ENCODE results near the gene SYAP1. TPM values are rescaled to one million over a fixed set of nuclear protein-coding genes. Genes with fewer than 3 reads are reported as not detected.
"Not testable (repeated sequence)": the region's sequence is repeated elsewhere in the genome, so short reads cannot be mapped to it uniquely, and the experiment has no call there.

Gene SYAP1
- total RNA-seq, 2 experiments from 2014 or later: 20.6 to 22.3 TPM

GRCh38 chrX:16784440-16784839, 65.0 kb downstream of the SYAP1 start:
- not testable (repeated sequence) for H3K4me3 Mint-ChIP-seq, DNase-seq, H3K4me1 Mint-ChIP-seq, H3K36me3 Mint-ChIP-seq, H3K27ac Mint-ChIP-seq, H3K27me3 Mint-ChIP-seq, H3K9me3 Mint-ChIP-seq

- Mint-ChIP-seq H3K27me3 (no peaks in the 10 kb centered on the region), H3K4me1 (peaks cover 10% of the 10 kb centered on the region), H3K36me3 (peaks cover 6% of the 10 kb centered on the region), H3K4me3 (peak overlapping the region; percentile 87), H3K27ac (peak overlapping the region; percentile 80), H3K9me3 (no peaks in the 10 kb centered on the region)
- peak; percentile 2 for DNase-seq
Observed at GRCh38 chrX:16785247-16786138, 66.1 kb downstream of the SYAP1 start.

GRCh38 chrX:16786139-16786790, 66.9 kb downstream of the SYAP1 start, which contains the start of gene TXLNG:
TXLNG (plus strand) TSS chrX:16786466; CDS start chrX:16786488, 22 bp downstream.
- peak; percentile 91 for DNase-seq
- H3K27ac Mint-ChIP-seq: peak within 1 kb of the TSS; percentile 81
- peaks cover 6% of the 10 kb centered on the region for H3K36me3 Mint-ChIP-seq
- peaks cover 10% of the 10 kb centered on the region for H3K4me1 Mint-ChIP-seq
- H3K27me3 Mint-ChIP-seq: no peaks in the 10 kb centered on the region
- no peaks in the 10 kb centered on the region for H3K9me3 Mint-ChIP-seq
- H3K4me3 Mint-ChIP-seq: peak within 1 kb of the TSS; percentile 87

GRCh38 chrX:16786791-16787735, 67.7 kb downstream of the SYAP1 start:
- Mint-ChIP-seq H3K9me3 (no peaks in the 10 kb centered on the region), H3K27me3 (no peaks in the 10 kb centered on the region), H3K4me3 (peak overlapping the region; percentile 87), H3K4me1 (peaks cover 10% of the 10 kb centered on the region), H3K27ac (peak overlapping the region; percentile 81), H3K36me3 (peaks cover 6% of the 10 kb centered on the region)
- DNase-seq: peak; percentile 52

GRCh38 chrX:16788477-16788876, 69.1 kb downstream of the SYAP1 start:
- Mint-ChIP-seq H3K27me3 (no peaks in the 10 kb centered on the region), H3K4me1 (peaks cover 10% of the 10 kb centered on the region), H3K36me3 (peaks cover 6% of the 10 kb centered on the region), H3K4me3 (peak overlapping the region; percentile 79), H3K27ac (peak overlapping the region; percentile 60), H3K9me3 (no peaks in the 10 kb centered on the region)
- no peak for DNase-seq

GRCh38 chrX:16796298-16796697, 76.9 kb downstream of the SYAP1 start:
- no peaks in the 10 kb centered on the region for H3K9me3 Mint-ChIP-seq
- DNase-seq: no peak
- no peak overlapping the region for H3K4me3 Mint-ChIP-seq
- H3K27ac Mint-ChIP-seq: no peak overlapping the region
- peaks cover 7% of the 10 kb centered on the region for H3K4me1 Mint-ChIP-seq
- H3K36me3 Mint-ChIP-seq: peaks cover 7% of the 10 kb centered on the region
- no peaks in the 10 kb centered on the region for H3K27me3 Mint-ChIP-seq

GRCh38 chrX:16797358-16797757, 77.9 kb downstream of the SYAP1 start:
- no peak overlapping the region for H3K27ac Mint-ChIP-seq

GRCh38 chrX:16797841-16798240, 78.4 kb downstream of the SYAP1 start:
- Mint-ChIP-seq H3K36me3 (peaks cover 7% of the 10 kb centered on the region), H3K4me3 (no peak overlapping the region), H3K4me1 (peaks cover 8% of the 10 kb centered on the region), H3K9me3 (no peaks in the 10 kb centered on the region), H3K27ac (no peak overlapping the region), H3K27me3 (no peaks in the 10 kb centered on the region)
- no peak for DNase-seq

More at GRCh38 chrX:16797358-16797757, 77.9 kb downstream of the SYAP1 start:
- no peaks in the 10 kb centered on the region for H3K27me3 Mint-ChIP-seq
- H3K9me3 Mint-ChIP-seq: no peaks in the 10 kb centered on the region
- H3K4me1 Mint-ChIP-seq: peaks cover 7% of the 10 kb centered on the region
- H3K36me3 Mint-ChIP-seq: peaks cover 7% of the 10 kb centered on the region
- H3K4me3 Mint-ChIP-seq: no peak overlapping the region
- DNase-seq: no peak

- no peak overlapping the region for H3K4me3 Mint-ChIP-seq
- H3K9me3 Mint-ChIP-seq: no peaks in the 10 kb centered on the region
- H3K27ac Mint-ChIP-seq: no peak overlapping the region
- no peaks in the 10 kb centered on the region for H3K27me3 Mint-ChIP-seq
- peaks cover 4% of the 10 kb centered on the region for H3K36me3 Mint-ChIP-seq
- DNase-seq: no peak
- peaks cover 18% of the 10 kb centered on the region for H3K4me1 Mint-ChIP-seq
Observed at GRCh38 chrX:16804923-16805464, 85.6 kb downstream of the SYAP1 start.

GRCh38 chrX:16807548-16807947, 88.1 kb downstream of the SYAP1 start:
- no peak overlapping the region for H3K27ac Mint-ChIP-seq
- H3K36me3 Mint-ChIP-seq: peaks cover 5% of the 10 kb centered on the region
- no peak overlapping the region for H3K4me3 Mint-ChIP-seq
- no peak for DNase-seq
- no peaks in the 10 kb centered on the region for H3K27me3 Mint-ChIP-seq
- H3K4me1 Mint-ChIP-seq: peaks cover 17% of the 10 kb centered on the region
- no peaks in the 10 kb centered on the region for H3K9me3 Mint-ChIP-seq

GRCh38 chrX:16807976-16808542, 88.6 kb downstream of the SYAP1 start:
- Mint-ChIP-seq H3K4me3 (no peak overlapping the region), H3K4me1 (peaks cover 18% of the 10 kb centered on the region), H3K27me3 (no peaks in the 10 kb centered on the region), H3K9me3 (no peaks in the 10 kb centered on the region), H3K36me3 (peaks cover 5% of the 10 kb centered on the region), H3K27ac (no peak overlapping the region)
- no peak for DNase-seq

- no peak for DNase-seq
- Mint-ChIP-seq H3K4me3 (no peak overlapping the region), H3K4me1 (peaks cover 12% of the 10 kb centered on the region), H3K36me3 (peaks cover 5% of the 10 kb centered on the region), H3K9me3 (no peaks in the 10 kb centered on the region), H3K27me3 (no peaks in the 10 kb centered on the region), H3K27ac (no peak overlapping the region)
Observed at GRCh38 chrX:16814597-16814996, 95.2 kb downstream of the SYAP1 start.
